ENCODE data around the gene DDB1. TPM values are rescaled to one million over a fixed set of nuclear protein-coding genes. Genes with fewer than 3 reads are reported as not detected.
A peak's percentile ranks its signal among the peaks of the same experiment; 100 is the strongest.

Gene DDB1
- total and polyA plus RNA-seq, 2 of the 13 experiments (the other 11 are each of a cell fraction or from before 2014, with no cell fraction given), result 217 to 266 TPM

DNA sequence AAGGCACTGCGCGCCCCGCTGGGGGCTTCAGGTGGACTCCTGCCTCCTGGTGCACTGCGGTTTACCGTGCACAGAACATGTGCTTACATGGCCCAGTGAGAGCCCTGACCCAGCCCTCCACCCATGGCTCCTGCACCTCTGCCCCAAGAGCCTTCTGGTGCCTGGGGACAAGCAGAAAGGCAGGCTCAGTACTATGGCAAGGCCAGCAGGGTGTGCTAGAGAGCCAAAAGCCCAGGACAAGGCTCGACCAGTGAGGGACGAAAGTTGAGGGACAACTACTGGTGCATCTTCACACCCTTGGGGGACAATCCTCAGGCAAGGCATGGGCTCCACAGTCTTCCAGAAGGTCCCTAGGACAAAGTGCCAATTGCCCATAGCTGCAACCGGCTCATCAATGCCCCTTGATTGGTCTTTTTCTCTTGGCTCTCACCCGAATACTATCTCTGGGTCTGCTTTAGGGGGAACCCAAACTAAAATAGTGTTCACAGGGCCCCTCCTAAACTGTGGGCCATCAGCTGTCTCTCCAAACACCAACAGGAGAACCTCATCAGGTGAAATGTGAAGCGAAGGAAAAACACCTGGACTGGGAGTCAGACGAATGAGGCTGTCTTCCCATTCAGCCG lies 78.4 kb downstream of the DDB1 start (continued):
- TF ChIP-seq TP53 (CRISPR knock-in tag; conservative IDR thresholded peaks at IDR 0.05), result no peak
- TF ChIP-seq ZNF441 (CRISPR knock-in tag; IDR thresholded peaks at IDR 0.05; ENCODE audit: borderline replicate concordance), result no peak
- TF ChIP-seq HMG20A (CRISPR knock-in tag; IDR thresholded peaks at IDR 0.05; ENCODE audit: borderline replicate concordance), result no peak
- TF ChIP-seq, protein P1, sequence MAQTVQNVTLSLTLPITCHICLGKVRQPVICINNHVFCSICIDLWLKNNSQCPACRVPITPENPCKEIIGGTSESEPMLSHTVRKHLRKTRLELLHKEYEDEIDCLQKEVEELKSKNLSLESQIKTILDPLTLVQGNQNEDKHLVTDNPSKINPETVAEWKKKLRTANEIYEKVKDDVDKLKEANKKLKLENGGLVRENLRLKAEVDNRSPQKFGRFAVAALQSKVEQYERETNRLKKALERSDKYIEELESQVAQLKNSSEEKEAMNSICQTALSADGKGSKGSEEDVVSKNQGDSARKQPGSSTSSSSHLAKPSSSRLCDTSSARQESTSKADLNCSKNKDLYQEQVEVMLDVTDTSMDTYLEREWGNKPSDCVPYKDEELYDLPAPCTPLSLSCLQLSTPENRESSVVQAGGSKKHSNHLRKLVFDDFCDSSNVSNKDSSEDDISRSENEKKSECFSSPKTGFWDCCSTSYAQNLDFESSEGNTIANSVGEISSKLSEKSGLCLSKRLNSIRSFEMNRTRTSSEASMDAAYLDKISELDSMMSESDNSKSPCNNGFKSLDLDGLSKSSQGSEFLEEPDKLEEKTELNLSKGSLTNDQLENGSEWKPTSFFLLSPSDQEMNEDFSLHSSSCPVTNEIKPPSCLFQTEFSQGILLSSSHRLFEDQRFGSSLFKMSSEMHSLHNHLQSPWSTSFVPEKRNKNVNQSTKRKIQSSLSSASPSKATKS (CRISPR knock-in tag; IDR thresholded peaks at IDR 0.05), result no peak
- TF ChIP-seq, protein P2, sequence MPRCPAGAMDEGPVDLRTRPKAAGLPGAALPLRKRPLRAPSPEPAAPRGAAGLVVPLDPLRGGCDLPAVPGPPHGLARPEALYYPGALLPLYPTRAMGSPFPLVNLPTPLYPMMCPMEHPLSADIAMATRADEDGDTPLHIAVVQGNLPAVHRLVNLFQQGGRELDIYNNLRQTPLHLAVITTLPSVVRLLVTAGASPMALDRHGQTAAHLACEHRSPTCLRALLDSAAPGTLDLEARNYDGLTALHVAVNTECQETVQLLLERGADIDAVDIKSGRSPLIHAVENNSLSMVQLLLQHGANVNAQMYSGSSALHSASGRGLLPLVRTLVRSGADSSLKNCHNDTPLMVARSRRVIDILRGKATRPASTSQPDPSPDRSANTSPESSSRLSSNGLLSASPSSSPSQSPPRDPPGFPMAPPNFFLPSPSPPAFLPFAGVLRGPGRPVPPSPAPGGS (CRISPR knock-in tag; IDR thresholded peaks at IDR 0.05), result no peak
- TF ChIP-seq, protein P3, sequence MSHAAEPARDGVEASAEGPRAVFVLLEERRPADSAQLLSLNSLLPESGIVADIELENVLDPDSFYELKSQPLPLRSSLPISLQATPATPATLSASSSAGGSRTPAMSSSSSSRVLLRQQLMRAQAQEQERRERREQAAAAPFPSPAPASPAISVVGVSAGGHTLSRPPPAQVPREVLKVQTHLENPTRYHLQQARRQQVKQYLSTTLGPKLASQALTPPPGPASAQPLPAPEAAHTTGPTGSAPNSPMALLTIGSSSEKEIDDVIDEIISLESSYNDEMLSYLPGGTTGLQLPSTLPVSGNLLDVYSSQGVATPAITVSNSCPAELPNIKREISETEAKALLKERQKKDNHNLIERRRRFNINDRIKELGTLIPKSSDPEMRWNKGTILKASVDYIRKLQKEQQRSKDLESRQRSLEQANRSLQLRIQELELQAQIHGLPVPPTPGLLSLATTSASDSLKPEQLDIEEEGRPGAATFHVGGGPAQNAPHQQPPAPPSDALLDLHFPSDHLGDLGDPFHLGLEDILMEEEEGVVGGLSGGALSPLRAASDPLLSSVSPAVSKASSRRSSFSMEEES (CRISPR knock-in tag; IDR thresholded peaks at IDR 0.05), result no peak
- TF ChIP-seq, protein P4, sequence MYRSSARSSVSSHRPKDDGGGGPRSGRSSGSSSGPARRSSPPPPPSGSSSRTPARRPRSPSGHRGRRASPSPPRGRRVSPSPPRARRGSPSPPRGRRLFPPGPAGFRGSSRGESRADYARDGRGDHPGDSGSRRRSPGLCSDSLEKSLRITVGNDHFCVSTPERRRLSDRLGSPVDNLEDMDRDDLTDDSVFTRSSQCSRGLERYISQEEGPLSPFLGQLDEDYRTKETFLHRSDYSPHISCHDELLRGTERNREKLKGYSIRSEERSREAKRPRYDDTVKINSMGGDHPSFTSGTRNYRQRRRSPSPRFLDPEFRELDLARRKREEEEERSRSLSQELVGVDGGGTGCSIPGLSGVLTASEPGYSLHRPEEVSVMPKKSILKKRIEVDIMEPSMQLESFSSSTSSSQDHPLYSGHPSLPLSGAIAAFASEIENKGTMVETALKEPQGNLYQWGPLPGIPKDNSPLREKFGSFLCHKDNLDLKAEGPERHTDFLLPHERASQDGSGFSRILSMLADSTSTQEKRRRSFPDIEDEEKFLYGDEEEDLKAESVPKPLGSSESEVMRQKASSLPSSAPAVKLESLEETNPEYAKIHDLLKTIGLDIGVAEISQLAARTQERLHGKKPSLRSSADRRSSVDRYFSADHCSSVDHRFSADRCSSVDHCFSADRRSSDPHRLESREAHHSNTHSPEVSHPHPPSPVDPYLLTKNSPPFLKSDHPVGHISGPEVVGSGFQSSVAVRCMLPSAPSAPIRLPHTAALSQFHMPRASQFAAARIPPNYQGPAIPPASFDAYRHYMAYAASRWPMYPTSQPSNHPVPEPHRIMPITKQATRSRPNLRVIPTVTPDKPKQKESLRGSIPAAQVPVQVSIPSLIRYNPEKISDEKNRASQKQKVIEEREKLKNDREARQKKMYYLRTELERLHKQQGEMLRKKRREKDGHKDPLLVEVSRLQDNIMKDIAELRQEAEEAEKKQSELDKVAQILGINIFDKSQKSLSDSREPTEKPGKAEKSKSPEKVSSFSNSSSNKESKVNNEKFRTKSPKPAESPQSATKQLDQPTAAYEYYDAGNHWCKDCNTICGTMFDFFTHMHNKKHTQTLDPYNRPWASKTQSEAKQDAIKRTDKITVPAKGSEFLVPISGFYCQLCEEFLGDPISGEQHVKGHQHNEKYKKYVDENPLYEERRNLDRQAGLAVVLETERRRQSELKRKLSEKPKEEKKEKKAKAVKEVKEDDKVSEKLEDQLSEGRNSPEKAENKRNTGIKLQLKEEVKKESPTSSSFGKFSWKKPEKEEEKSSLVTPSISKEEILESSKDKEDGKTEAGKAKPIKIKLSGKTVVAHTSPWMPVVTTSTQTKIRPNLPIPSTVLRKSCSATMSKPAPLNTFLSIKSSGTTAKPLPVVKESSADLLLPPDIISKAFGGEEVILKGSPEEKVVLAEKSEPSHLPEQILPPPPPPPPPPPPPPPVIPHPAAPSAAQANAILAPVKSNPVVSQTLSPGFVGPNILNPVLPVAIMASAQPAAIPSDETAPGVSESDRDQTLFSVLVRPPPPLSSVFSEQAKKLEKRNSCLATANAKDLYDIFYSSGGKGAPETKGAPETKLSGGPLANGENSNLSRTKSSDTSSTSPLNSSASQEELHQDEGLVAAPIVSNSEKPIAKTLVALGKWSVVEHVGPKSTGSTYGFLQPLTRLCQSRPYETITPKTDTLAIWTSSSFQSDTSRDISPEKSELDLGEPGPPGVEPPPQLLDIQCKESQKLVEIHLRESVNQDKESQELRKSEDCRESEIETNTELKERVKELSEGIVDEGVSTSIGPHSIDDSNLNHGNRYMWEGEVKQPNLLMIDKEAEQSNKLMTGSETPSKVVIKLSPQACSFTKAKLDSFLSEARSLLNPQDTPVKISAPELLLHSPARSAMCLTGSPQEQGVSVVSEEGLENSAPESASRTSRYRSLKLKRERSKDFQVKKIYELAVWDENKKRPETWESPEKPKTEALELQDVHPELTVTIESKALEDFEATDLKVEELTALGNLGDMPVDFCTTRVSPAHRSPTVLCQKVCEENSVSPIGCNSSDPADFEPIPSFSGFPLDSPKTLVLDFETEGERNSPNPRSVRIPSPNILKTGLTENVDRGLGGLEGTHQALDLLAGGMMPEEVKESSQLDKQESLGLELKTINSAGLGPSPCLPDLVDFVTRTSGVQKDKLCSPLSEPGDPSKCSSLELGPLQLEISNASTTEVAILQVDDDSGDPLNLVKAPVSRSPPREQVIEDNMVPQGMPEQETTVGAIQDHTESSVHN (CRISPR knock-in tag; IDR thresholded peaks at IDR 0.05), result no peak
- no peak for TF ChIP-seq FOXM1 (CRISPR knock-in tag; IDR thresholded peaks at IDR 0.05)
- TF ChIP-seq, protein P5, sequence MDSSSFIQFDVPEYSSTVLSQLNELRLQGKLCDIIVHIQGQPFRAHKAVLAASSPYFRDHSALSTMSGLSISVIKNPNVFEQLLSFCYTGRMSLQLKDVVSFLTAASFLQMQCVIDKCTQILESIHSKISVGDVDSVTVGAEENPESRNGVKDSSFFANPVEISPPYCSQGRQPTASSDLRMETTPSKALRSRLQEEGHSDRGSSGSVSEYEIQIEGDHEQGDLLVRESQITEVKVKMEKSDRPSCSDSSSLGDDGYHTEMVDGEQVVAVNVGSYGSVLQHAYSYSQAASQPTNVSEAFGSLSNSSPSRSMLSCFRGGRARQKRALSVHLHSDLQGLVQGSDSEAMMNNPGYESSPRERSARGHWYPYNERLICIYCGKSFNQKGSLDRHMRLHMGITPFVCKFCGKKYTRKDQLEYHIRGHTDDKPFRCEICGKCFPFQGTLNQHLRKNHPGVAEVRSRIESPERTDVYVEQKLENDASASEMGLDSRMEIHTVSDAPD (CRISPR knock-in tag; IDR thresholded peaks at IDR 0.05), result no peak
- TF ChIP-seq ZSCAN25 (CRISPR knock-in tag; IDR thresholded peaks at IDR 0.05), result peak; percentile 24; the same call in 1 of the 2 replicates
- TF ChIP-seq ZNF598 (CRISPR knock-in tag; IDR thresholded peaks at IDR 0.05; ENCODE audit: borderline replicate concordance), result no peak
- TF ChIP-seq TBL1XR1 (IDR thresholded peaks at IDR 0.05; ENCODE audit: borderline replicate concordance, low read length, partially characterized antibody), result no peak
- no peak for TF ChIP-seq ZNF605 (CRISPR knock-in tag; IDR thresholded peaks at IDR 0.05)
- TF ChIP-seq KDM2A (CRISPR knock-in tag; IDR thresholded peaks at IDR 0.05; ENCODE audit: borderline replicate concordance, low read depth), result 0 out of 2 replicates have a peak, but pooled peaks have one; percentile 39
